ENCODE measurements around the gene LARGE1.

- TF ChIP-seq, protein P1, sequence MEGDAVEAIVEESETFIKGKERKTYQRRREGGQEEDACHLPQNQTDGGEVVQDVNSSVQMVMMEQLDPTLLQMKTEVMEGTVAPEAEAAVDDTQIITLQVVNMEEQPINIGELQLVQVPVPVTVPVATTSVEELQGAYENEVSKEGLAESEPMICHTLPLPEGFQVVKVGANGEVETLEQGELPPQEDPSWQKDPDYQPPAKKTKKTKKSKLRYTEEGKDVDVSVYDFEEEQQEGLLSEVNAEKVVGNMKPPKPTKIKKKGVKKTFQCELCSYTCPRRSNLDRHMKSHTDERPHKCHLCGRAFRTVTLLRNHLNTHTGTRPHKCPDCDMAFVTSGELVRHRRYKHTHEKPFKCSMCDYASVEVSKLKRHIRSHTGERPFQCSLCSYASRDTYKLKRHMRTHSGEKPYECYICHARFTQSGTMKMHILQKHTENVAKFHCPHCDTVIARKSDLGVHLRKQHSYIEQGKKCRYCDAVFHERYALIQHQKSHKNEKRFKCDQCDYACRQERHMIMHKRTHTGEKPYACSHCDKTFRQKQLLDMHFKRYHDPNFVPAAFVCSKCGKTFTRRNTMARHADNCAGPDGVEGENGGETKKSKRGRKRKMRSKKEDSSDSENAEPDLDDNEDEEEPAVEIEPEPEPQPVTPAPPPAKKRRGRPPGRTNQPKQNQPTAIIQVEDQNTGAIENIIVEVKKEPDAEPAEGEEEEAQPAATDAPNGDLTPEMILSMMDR (IDR thresholded peaks at IDR 0.05; ENCODE audit: insufficient read depth, low read length): no peak
- no peak for TF ChIP-seq SPI1 (IDR thresholded peaks at IDR 0.05; ENCODE audit: borderline replicate concordance, low read depth)
Measured at GRCh38 chr22:33758961-33759360, 161.3 kb downstream of the LARGE1 start.
